GM13976 (cell line): ENCODE data around the gene C1QTNF7.

ENCODE experiments used
- DNase-seq: peaks from one replicate; pipeline ENCODE4 v3.0.0; 2012; ENCODE audit warnings: low spot score
- CTCF ChIP-seq: IDR thresholded peaks from 2 replicates; pipeline ENCODE4 v1.5.1; 2012; ENCODE audit warnings: borderline replicate concordance, mild to moderate bottlenecking; ENCODE audit not compliant: insufficient read depth; ENCODE audit errors: extremely low read depth, missing control alignments, control extremely low read depth
- in situ Hi-C: fragments of 300-500 bp; cut with MboI; formaldehyde crosslinking; loops from one replicate; pipeline ENCODE4 v1.12.0; 2022; ENCODE audit warnings: low sequenced_read_pairs, mixed read lengths, inconsistent platforms; ENCODE audit not compliant: unreplicated experiment

C1QTNF7 gene

GRCh38 chr4:15434091-15434490 lies 6.3 kb downstream of the C1QTNF7 start:
- DNase-seq: no peak
- no peak for TF ChIP-seq CTCF
- in situ Hi-C loops: no loop called here

- TF ChIP-seq CTCF: no peak
- in situ Hi-C loops: no loop called here
- DNase-seq: no peak
Observed at GRCh38 chr4:15434676-15435075, 6.8 kb downstream of the C1QTNF7 start.

GRCh38 chr4:15436513-15436912 lies 8.7 kb downstream of the C1QTNF7 start:
- in situ Hi-C loops: no loop called here
- TF ChIP-seq CTCF: no peak
- DNase-seq: no peak

- in situ Hi-C loops: no loop called here
- TF ChIP-seq CTCF: no peak
- no peak for DNase-seq
Observed at GRCh38 chr4:15438939-15439524, 11.2 kb downstream of the C1QTNF7 start.

- no peak for TF ChIP-seq CTCF
- no peak for DNase-seq
- in situ Hi-C loops: no loop called here
Observed at GRCh38 chr4:15443371-15444160, 15.7 kb downstream of the C1QTNF7 start.

- TF ChIP-seq CTCF: no peak
- no peak for DNase-seq
- in situ Hi-C loops: no loop called here
Observed at GRCh38 chr4:15444276-15444675, 16.4 kb downstream of the C1QTNF7 start.
